ENCODE data around the gene APCDD1. TPM values are rescaled to one million over a fixed set of nuclear protein-coding genes. Genes with fewer than 3 reads are reported as not detected.

APCDD1 gene
- total and polyA plus RNA-seq, 2 of the 8 experiments (the other 6 are each of a cell fraction or from before 2014, with no cell fraction given) = 2.6 to 3.6 TPM

- H2BK120ac ChIP-seq (replicated peaks; ENCODE audit: low read depth, low read length) = no peak overlapping the region
- H4K5ac ChIP-seq (ENCODE audit: insufficient read length, low read depth, low read length) = no peak overlapping the region
- no peak overlapping the region for H3K18ac ChIP-seq (ENCODE audit: extremely low read depth, low read length)
- ChIA-PET CTCF (ENCODE audit: partially characterized antibody) (interaction anchor here (0.6 to 0.9 kb wide), 2 partner anchors 505 to 577 kb away, joined by 3 read pairs; no protein-coding TSS in a partner anchor), POLR2A (ENCODE audit: partially characterized antibody) (no interaction called here)
- 85 to 100% methylated on average over 1 to 2 of the region's 2 CpGs for WGBS, 2 experiments (ENCODE audit: extremely low coverage in 1 of 2, insufficient coverage in 1 of 2, insufficient read length in 1 of 2, insufficient replicate concordance in 2 of 2, low coverage in 1 of 2, low lambda C conversion rate in 2 of 2, missing lambda C conversion rate in 1 of 2)
- H2BK12ac ChIP-seq (ENCODE audit: low read depth, low read length) = no peak overlapping the region
- no peak overlapping the region for H2BK15ac ChIP-seq (ENCODE audit: low read length)
- no peak overlapping the region for H3K9ac ChIP-seq (replicated peaks in 1 of 4; ENCODE audit: extremely low read depth in 1 of 4, low read depth in 3 of 4, low read length in 3 of 4)
- H3K79me2 ChIP-seq (ENCODE audit: control insufficient read depth in 1 of 2, insufficient read depth in 2 of 2, low read length in 2 of 2) = peaks cover 0 to 8% of the 10 kb centered on the region in 2 experiments; a peak in 2 of 4 replicates
- no peak overlapping the region for H3K23ac ChIP-seq (ENCODE audit: insufficient read length)
- no peak overlapping the region for H3K4ac ChIP-seq (replicated peaks; ENCODE audit: insufficient read length, low read depth, low read length)
- H3K27me3 ChIP-seq (replicated peaks in 1 of 4; ENCODE audit: control insufficient read depth in 3 of 4, extremely low read depth in 1 of 4, insufficient read depth in 3 of 4, low read length in 3 of 4) = no peaks in the 10 kb centered on the region
- H2BK5ac ChIP-seq (ENCODE audit: low read depth, low read length) = no peak overlapping the region
- H2AK5ac ChIP-seq (ENCODE audit: low read depth, low read length) = no peak overlapping the region
- H3K4me3 ChIP-seq (ENCODE audit: extremely low read depth in 1 of 4, insufficient read depth in 2 of 4, low read depth in 3 of 4, low read length in 4 of 4) = no peak overlapping the region
- no peaks in the 10 kb centered on the region; the same call in 1 of the 2 replicates for H3K79me1 ChIP-seq (ENCODE audit: low read depth, low read length)
- H3K36me3 ChIP-seq (ENCODE audit: control insufficient read depth in 2 of 4, insufficient read depth in 4 of 4, low read length in 3 of 4) = peaks cover 3 to 24% (median 15%) of the 10 kb centered on the region in 4 experiments; a peak in 7 of 8 replicates
- H3K23me2 ChIP-seq (ENCODE audit: low read depth, low read length) = no peaks in the 10 kb centered on the region
- no peak overlapping the region for H2AFZ ChIP-seq (ENCODE audit: low read length)
- DNase-seq (ENCODE audit: low read depth in 1 of 2, low spot score in 2 of 2) (no peak), FAIRE-seq (no peak)
- H3K4me1 ChIP-seq (replicated peaks in 1 of 4; ENCODE audit: control insufficient read depth in 3 of 4, insufficient read depth in 4 of 4, low read length in 3 of 4) = no peaks in the 10 kb centered on the region
- H2BK20ac ChIP-seq (ENCODE audit: low read length) = no peak overlapping the region
- H4K8ac ChIP-seq (ENCODE audit: extremely low read depth, insufficient read depth, low read length) = no peak overlapping the region
- H3K14ac ChIP-seq (ENCODE audit: insufficient read length) = no peak overlapping the region
- no peak overlapping the region for H3K4me2 ChIP-seq (ENCODE audit: insufficient read depth in 1 of 2, low read depth in 2 of 2, low read length in 2 of 2)
- H4K20me1 ChIP-seq (replicated peaks in 1 of 2; ENCODE audit: control insufficient read depth in 1 of 2, insufficient read depth in 2 of 2, low read length in 2 of 2) = no peaks in the 10 kb centered on the region
- H3K56ac ChIP-seq (replicated peaks; ENCODE audit: insufficient read length, low read depth, low read length) = no peak overlapping the region
- H3K27ac ChIP-seq (ENCODE audit: low read depth, low read length) = no peak overlapping the region
- no peaks in the 10 kb centered on the region for H3K9me3 ChIP-seq (ENCODE audit: insufficient read depth in 2 of 2, low read depth in 1 of 2, low read length in 1 of 2)
- no peak overlapping the region for H4K91ac ChIP-seq (replicated peaks; ENCODE audit: insufficient read length, low read length)
- no peak for TF ChIP-seq BRCA1 (IDR thresholded peaks at IDR 0.05; ENCODE audit: low read depth, low read length)
- no peak for TF ChIP-seq CTBP2 (IDR thresholded peaks at IDR 0.05; ENCODE audit: borderline replicate concordance, insufficient read depth, insufficient read length, low read length)
- TF ChIP-seq TAF1 (IDR thresholded peaks at IDR 0.05; ENCODE audit: low read depth, low read length) = no peak
- no peak for TF ChIP-seq EP300 (IDR thresholded peaks at IDR 0.05; ENCODE audit: borderline replicate concordance in 1 of 2, low read depth in 2 of 2, low read length in 2 of 2)
- TF ChIP-seq E2F6 (IDR thresholded peaks at IDR 0.05) = no peak
- TF ChIP-seq TAF7 (optimal IDR thresholded peaks at IDR 0.05; ENCODE audit: borderline replicate concordance, low read depth, low read length) = no peak
- no peak for TF ChIP-seq POLR2AphosphoS5 (IDR thresholded peaks at IDR 0.05; ENCODE audit: low read depth, low read length)
- no peak for TF ChIP-seq KDM4A (IDR thresholded peaks at IDR 0.05; ENCODE audit: low read depth, low read length, severe bottlenecking)
- TF ChIP-seq SRF (IDR thresholded peaks at IDR 0.05; ENCODE audit: low read depth, low read length) = no peak
- no peak for TF ChIP-seq ATF2 (IDR thresholded peaks at IDR 0.05; ENCODE audit: low read length)
Observed at GRCh38 chr18:10537765-10538164, 83.3 kb downstream of the APCDD1 start.

All from H1 (cell line).